Activated CD8-positive, alpha-beta memory T cell treated with anti-CD3 and anti-CD28 coated beads, Interleukin-2, amount 50 U/mL, for 24 hours (primary cell): Measurements from ENCODE around the gene CAMTA1.

Experiments
- DNase-seq: peaks from one replicate; pipeline ENCODE4 v3.0.0-alpha.2; 2020; ENCODE audit errors: extremely low read depth

CAMTA1 gene

DNA sequence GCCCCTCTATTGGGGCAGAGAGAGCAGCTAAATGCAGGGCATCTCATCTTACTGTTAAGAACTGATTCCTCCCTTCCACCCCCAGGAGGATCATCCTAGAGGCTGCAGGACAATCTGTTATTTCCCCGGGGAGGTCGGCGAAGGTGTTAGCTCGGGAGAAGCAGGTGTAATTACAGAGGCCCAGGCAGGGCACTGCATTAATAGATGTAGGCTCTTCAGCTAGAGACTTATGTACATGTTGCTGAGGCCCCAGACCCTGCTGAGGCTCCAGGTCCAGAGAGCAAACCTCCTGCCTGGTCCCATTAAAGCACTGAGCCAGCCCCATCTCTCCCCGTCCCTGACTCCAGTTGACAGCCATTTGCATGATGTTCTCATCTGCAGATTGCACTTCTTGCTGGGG lies 665.6 kb downstream of the CAMTA1 start:
- no peak for DNase-seq

DNA sequence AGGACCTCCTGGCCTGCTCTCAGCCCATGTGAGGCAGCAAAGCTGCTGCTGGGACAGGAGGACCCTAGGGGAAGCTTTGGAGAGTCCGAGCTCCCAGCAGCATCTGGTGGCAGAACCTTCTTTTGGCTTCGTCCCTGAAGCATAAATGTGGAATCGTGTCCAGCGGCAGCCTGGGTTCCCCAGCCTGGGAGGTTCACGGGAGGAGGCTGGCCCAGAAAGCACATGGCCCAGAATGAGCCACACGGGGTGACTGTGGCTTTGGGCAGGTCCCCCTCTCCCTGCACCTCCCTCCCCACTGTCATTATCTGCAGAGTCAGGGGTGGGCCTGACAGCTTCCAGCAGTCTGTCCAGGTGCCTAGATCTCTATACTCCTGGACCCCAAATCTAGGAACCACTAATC lies 667.8 kb downstream of the CAMTA1 start:
- no peak for DNase-seq

DNA sequence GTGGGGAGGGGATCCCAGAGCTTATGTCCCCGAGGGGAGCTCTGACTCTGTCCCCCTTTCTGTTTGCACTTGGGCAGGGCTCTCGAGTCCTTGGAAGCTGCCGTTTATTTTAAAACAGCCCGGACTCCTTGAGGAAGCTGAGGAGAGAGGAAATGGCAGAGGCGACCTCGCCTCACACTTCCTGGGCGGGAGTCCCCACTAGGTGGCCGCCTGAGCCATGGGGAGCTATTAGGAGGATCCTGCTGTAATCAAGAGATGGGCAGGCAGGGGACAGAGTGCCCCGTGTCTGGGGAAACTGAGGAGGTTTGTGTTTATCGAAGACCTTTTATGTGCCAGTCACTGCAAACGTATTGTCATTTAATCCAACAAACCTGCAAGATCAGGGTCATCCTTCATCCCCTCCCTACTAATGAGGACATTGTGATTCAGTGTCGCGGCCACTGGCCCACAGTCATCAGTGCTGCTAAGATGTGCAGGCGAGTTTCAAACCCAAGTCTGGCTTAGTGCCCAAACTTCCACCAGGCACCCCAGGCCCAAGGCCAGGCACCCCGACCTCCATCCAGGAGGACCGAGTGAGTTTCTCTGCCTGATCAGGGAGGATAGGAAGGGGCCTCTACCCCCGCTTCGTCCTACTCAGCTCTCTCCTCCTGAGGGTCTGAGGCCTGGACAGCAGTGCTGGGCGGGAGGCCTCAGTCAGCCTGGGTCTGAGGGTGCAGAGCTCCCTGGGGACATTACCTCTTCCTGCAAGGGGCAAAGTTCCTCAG lies 669.0 kb downstream of the CAMTA1 start:
- no peak for DNase-seq

DNA sequence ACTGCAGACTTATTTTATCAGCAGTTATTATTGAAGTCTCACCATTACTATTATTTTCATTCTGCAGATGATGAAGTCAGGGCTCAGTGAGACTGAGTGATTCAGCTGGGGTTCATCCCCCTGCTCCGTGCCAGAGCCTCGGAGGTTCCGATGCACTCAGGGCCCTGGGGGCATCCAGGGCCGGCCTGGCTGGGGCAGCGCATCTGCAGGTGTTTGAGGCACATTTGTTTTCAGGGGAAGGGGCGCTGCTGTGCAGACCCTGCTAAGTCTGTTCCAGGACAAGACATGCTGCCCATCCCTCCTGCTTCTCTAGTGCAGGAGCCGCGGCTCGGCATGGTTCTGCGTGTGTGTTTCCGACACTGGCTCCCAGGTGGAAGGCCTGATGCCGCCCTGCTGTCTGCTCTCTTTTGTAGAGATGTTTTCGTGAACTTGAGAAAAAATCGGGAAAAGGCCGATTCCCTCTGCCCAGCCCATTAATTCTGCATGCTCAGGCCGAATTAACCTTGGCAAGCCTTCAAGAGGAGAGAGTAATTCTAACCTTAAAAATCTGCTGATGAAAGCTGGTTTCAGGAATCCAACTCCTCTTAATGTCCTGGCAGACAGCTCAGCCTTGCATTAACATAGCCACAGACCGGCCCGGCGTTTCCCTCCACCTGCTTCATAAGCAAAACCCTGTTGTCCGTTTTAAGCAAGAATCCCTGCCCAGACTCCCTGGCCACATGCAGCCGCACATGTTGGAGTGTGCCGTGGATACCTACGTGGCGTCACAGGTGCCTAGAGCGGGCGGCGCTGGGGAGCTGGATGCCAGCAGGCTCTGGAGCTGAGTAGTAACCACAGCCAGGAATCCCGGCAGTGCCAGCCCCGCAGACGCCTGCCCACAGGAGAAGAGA lies 669.9 kb downstream of the CAMTA1 start:
- DNase-seq: no peak

DNA sequence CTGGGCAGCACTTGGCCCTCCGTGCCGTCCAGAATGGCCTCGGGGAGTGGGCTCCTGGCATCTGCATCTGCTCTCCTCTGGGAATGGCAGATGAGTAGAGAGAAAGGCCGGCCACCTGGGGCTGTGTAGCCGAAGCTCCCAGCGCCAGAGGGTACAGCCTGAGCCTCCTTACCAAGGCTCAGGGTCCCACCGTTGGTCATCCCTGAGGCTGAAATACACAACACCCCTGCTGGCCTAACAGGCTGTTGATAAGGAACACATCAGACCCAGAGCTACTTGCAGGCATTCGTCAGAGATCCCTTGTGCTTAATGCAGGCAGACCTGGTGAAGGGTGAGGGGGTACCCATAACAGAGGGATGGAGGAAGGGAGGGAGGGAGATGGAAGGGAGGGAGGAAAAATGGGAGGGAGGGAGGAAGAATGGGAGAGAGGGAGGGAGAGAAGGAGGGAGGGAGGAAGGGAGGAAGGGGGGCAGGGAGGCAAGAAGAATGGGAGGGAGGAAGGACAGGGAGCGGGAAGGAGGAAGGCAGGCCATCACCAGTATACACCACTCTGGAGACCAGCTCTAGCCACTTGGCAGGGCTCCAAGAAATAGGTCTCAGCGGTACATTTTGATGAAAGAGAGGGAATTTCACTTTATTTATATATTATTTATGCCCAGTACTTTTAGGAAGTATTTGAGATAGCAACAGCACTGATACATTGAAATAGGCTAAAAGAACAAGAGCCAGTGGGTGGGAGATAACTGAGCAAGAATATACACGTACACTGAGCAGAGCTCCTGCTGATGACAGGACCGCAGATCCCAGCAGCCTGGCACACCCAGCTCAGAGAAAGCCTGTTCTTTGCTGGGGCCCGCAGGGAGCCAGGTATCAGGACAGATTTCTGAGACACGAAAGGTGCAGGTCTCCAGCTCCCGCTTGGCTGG lies 670.8 kb downstream of the CAMTA1 start:
- DNase-seq: no peak

DNA sequence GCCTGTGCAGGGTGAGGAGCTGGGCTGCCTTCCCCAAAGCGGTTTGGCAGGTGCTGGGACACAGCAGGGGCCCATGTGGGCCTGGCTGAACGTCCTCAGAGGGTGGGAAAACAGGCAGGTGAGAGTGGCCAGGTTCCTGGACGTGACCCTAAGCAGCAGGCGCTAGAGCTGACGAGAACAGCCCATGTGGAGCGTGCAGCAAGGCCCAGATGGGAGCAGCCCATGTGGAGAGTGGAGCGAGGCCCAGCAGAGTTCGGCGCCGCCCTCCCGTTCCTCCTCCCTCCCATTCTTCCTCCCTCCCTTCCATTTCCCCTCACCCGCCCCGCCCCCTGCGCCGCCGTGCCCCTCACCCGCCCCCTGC lies 671.4 kb downstream of the CAMTA1 start:
- no peak for DNase-seq

DNA sequence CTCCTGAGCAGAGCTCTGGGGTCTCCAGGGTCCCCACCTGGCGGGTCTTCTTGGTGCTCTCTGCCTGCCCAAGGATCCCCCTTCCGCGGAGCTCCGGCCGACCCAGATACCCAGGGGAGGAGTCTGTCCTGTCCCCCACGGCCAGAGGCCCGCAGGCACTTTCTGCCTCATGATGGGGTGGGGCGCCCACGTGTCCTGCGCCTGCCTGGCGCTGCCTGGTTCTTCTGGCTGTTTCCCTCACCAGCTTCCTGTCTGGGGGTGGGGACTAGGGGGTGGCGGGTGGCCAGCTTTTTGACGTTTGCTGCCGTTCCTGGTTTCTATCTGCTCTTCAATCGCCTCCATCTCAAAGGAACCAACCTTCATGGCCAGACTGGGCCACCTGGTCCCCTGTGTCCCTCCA lies 672.6 kb downstream of the CAMTA1 start:
- DNase-seq: no peak

DNA sequence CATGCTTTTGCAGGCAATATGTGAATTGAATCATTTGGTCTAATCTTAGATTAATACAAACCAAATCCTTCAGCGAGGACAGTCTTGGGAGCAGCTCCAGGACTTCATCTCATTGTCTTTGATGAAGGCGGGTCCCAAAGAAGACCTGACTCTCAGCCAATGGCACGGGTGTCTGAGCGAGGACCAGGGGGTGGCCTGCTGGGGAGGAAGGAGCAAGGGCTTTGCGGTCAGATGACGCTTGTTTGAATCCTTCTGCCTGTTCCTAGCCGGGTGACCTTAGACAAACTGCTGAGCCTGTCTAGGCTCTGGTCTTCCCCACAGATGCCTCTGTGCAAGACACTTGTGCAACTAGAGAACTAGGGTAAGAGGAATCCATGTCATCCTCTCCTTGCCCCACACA lies 673.7 kb downstream of the CAMTA1 start:
- DNase-seq: no peak

DNA sequence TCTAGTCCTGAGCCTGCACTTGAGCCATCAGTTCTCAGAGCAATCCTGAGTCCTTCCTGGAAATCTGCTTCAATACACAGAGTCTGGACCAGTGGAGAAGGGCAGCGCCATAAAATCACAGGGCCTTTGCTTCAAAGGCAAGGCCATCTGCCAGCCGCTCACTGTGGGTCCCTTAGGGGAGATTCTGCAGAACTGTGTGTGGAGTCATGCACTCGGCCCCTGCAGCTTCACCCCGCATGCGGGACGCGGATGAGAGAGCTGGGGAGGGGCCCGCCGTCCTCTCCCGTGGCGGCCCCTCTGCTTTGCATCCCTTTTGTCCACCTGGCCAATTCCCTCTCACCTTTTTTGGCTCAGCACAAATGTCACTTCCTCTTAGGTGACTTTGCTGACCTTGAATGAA lies 674.7 kb downstream of the CAMTA1 start:
- DNase-seq: no peak

DNA sequence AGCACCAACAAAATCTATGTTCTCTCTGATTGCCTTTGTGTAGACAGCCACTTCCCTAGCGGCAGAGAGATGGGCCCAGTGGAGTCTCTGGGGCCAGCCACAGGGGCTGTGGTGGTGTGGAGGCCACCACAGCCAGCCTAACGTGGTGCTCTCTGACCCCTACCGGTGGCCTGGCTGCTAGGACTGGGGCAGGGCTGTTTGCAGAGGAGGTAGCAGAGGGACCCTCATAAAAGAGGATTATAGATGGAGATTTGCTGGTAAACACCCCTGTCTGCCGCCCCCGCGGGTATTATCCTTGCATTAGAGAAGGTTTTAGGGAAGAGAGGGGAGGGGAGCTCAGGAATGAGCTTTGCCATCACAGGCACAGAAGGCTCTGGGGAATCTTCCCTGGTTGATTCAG lies 675.6 kb downstream of the CAMTA1 start:
- no peak for DNase-seq

DNA sequence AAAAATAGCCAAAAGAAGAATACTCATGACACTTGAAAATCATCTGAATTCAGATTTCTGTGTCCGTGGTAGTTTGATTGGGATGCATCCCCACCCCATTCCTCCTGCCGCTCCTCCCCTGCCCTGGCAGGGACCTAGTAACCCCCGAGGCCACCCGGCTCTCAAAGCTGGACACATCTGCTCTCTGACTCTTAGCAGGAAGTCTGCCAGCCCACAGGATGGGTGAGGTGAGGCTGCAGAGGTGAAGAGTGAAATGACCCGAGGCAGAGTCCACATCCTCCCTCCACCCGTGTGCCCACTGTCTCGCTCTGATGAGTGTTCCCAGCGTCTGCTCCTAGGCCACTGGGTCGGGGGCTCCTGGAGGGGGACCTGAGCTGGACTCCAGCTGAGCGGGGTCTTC lies 677.4 kb downstream of the CAMTA1 start:
- no peak for DNase-seq

DNA sequence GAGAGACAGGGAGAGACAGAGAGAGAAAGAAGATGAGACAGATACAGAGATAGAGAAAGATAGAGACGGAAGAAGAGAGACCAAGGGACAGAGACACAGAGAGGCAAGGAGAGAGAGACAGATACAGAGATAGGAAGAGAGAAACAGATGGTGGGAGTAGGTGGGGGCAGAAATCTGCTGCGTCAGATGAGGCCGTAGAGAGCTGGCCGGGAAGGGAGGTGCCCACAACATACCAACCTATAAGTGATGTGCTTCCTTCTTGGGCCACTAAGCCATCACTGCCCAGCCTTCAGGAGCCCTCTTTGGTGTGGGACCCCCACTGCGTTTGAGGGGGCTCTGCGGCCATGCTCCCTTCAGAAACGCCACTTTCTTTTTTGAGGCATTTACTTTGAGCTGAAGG lies 678.3 kb downstream of the CAMTA1 start:
- no peak for DNase-seq

DNA sequence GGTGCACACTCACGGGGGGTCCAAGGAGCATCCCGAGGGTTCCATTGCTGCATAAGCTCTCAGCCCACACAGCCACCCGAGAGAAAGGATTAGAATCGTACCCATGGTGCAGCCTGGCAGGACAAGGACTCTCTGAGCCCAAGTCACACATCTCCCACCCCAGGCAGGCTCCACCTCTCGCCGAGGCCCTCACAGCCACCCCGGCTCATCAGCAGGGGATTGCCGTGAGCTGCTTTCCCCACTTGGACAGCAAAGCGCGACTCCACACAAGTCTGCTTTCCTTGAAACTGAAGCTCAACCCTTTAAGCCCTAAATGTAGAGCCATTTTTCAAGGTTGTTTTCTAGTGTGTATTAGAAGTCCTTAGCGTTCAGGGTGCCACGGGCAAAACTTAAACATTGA lies 679.5 kb downstream of the CAMTA1 start:
- DNase-seq: no peak

DNA sequence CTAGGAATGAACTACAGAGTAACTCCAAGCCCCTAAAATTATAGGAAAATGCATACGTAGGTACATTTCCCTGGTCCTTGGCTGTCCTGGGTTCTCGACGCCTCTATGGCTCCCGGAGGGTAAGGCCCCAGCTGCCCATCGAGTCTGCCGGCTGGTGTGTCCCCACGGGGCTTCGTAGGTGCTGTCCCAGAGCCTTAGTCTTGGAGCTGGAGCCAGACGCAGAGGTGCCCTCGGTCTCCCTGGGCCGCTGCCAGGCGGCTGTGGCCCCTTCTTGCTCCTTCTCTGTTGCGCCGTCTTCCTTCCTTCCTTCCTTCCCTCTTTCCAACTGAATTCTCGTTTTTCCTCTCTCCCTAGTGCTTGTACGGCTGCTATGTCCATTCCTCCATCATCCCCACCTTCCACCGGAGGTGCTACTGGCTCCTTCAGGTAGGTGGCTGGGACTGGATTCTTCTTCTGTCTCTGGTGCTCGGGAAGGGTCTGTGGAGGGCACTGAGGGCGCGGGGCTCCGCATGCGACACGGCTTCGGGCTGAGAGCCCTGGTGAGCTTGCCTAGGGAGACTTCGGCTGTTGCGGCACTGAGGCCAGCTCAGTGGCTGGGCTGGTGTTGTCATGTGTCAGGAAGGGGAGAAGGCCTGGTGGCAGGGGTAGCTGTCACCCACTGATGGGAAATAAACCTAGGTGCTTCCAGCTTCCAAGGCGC lies 682.4 kb downstream of the CAMTA1 start:
- DNase-seq: no peak

DNA sequence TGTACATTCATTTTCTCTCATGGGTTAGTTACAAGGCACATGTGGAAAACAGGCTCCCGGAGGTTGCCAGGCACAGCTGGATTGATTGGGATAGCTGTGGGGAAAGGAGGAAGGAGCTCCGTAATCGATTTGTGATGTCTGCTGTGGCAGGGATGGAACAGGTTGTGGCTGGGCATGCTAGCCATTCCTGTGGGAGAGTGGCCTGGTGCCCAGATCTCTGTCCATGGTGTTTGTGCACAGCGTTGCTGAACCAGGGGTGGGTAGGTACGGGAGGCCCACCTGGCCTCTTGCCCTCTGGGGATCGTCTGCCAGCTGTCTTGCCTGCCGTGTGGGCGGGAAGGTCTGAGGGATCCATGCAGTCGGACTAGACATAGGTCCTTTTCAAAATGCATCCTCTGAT lies 683.0 kb downstream of the CAMTA1 start:
- no peak for DNase-seq

DNA sequence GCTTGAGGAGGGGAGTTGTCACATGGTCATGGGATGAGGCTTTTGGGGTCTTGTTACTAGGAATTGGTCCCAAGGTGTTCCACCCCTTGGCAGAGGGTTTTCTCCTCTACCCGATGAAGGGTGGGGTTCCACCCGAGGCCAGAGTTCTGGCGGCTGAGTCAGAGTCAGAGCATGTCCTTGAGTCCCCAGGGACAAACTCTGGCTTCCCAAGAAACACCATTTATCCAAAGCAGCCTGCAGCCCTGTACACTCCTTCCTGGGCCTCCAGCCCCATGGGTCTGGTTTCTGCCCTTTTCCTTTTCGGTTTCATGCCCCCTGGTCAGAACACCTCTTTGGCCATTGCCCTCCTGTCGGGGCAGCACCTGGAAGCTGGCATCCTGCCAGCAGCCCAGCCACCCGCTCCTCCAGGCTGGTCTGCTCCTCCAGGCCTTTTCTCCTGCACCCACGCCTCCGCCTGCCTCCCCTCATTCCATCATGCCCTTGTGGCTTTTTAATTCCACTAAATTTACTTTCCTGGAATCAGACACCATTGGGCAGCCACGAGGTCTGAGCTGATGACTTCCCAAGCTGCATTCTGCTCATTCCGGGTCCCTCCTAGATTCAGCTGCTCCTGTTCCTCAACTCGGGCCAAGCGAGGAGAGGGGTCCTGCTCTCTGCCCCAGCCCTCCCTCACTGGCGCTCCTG lies 684.1 kb downstream of the CAMTA1 start:
- DNase-seq: no peak

DNA sequence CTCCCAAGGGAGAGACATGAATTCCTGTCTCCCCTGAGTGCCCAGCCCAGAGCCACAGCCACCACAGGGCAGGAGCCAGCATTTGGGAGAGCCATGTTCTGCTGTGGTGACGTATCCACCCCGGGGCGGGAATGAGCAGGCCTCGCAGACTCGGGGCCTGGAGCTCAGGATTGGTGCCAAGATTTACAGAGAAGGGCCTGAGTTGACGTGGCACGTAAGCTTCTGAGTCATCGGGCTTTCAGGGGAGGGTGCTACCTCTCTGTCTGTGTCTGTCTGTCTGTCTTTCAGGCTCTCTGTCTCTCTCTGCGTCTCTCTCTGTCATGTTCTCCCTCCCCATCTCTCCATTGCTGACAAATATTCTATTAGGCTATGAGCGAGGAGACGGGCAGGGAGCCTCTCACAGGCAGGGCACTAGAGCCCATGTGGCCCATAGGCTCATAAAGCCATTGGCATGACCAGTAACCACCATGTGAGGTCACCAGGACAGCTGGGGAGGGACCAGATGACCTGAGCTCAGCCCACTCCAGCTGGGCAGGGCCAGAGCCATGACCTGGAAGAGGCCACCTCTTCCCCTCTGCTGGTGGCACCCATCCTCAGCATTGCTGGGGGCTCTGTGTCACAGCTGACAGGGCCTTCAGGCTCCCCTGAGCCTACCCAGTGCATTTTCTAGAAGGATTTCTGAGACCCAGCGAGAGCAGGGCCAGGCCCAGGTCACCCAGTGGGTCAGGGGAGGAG lies 685.8 kb downstream of the CAMTA1 start:
- DNase-seq: no peak

DNA sequence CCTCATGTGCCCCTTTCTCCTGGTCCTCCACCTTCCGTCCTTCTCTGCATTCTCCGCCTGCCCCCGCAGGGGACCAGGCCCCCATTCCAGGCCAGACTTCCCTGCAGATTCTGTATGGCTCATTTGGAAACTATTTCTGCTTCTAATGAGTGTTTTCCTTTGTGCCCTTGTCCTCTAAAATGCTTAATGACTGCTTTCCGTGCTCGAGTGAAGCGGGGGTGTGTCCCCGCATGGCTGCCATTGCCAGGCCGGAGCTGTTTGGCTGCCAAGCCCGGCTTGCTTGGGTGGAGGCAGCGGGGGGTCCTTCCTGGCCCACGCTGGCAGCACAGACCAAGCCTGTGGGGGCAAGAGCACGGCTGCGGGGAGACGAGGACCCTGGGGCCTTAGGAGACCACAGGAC lies 686.6 kb downstream of the CAMTA1 start:
- DNase-seq: no peak

DNA sequence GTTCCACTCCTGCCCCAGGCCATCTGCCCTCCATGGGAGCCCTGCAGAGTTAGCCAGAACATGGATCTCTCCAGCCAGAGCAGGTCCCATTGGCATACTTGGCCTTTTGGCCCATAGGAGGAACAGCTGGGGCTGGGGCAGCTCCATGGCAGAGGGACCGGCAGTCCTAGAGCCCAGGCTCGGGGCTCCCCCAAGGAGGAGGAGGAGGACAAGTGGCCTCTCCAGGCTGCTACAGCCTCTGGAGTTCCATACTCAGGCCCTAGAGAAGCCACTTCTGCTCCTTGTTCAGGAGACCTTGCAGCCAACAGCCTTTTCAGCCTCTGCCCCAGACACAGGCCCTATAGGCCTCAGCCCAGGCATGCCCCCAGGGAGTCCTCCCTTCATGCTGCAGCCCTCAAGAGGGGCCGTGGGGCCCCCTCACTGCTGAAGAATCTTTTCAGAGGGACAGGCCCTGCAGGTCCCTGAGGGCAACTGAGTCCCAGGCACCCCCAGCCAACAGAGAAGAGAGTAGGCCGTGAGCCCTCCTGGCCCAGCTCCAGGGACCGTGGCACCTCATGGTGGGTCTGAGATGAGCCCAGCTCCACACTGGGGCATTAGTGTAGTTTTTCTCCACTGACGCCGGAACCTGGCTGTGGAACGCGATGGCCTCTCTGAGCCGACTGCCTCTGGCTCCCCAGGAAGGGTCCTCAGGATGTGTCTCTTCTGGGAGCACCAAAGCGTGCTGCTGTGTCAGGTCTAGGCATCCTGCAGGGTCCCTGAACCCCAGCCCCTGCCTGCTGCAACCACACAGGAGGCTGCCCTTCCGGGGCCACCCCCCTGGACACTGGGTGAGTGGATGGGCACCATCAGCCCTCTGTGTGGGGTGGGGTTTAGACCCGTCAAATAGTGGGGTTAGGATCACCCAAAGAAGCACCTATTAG lies 688.2 kb downstream of the CAMTA1 start:
- DNase-seq: no peak
